Prostate gland (tissue), 2 donors: ENCODE results near the gene SH2D3A.

Source experiments
- CTCF ChIP-seq, 4 experiments: fragments of 200-600 bp in 2 of 4; fragments of 450-650 bp in 2 of 4; sonication (generic) in 2 of 4; IDR thresholded peaks; 1 replicate in 3 of 4; 2 replicates in 1 of 4; pipeline ENCODE4 v1.5.1; 2016 to 2019; ENCODE audit warnings: antibody characterized with exemption in 4 of 4, mild to moderate bottlenecking in 2 of 4, moderate library complexity in 2 of 4
- POLR2A ChIP-seq: fragments of 450-650 bp; IDR thresholded peaks from one replicate; pipeline ENCODE4 v1.6.1; 2016; ENCODE audit warnings: antibody characterized with exemption, mild to moderate bottlenecking
- POLR2AphosphoS5 ChIP-seq: sonication (generic); formaldehyde crosslinking; IDR thresholded peaks from one replicate; pipeline ENCODE4 v1.6.1; 2017; ENCODE audit warnings: antibody characterized with exemption

GRCh38 chr19:6721773-6722172, 45.5 kb downstream of the SH2D3A start:
- no peak for TF ChIP-seq POLR2A
- no peak for TF ChIP-seq CTCF (IDR thresholded peaks at IDR 0.05)
- TF ChIP-seq POLR2AphosphoS5, result no peak
